Endometrium (tissue), 2 donors: ENCODE data around the gene PDK4.
"Not testable (repeated sequence)": the region's sequence is repeated elsewhere in the genome, so short reads cannot be mapped to it uniquely, and the experiment has no call there.

Experiments used
- FAIRE-seq: peaks from 2 replicates; lab custom pipeline; 2012; peaks lifted over from hg19 to GRCh38; lab: Jason Lieb, UNC
- donor health status: control.
- donor health status: control.

PDK4 gene

GRCh38 chr7:95569720-95570119 is 26.6 kb downstream of the PDK4 start:
- FAIRE-seq: no peak

- no peak for FAIRE-seq
These were observed 35.6 kb downstream of the PDK4 start for GRCh38 chr7:95560674-95561073.

GRCh38 chr7:95558864-95559263 is 37.5 kb downstream of the PDK4 start:
- no peak for FAIRE-seq

- no peak for FAIRE-seq
These were observed 39.5 kb downstream of the PDK4 start for GRCh38 chr7:95556777-95557176.

GRCh38 chr7:95553939-95554338 is 42.4 kb downstream of the PDK4 start:
- no peak for FAIRE-seq

- not testable (repeated sequence) for FAIRE-seq
These were observed 44.0 kb downstream of the PDK4 start for GRCh38 chr7:95552010-95552926.

GRCh38 chr7:95550546-95550945 is 45.8 kb downstream of the PDK4 start:
- no peak for FAIRE-seq

GRCh38 chr7:95549818-95550529 is 46.3 kb downstream of the PDK4 start:
- no peak for FAIRE-seq

GRCh38 chr7:95547361-95548348 is 48.7 kb downstream of the PDK4 start:
- FAIRE-seq: no peak

- FAIRE-seq: no peak
These were observed 49.7 kb downstream of the PDK4 start for GRCh38 chr7:95546647-95547046.

GRCh38 chr7:95545673-95546072 is 50.6 kb downstream of the PDK4 start:
- no peak for FAIRE-seq

GRCh38 chr7:95545007-95545615 is 51.2 kb downstream of the PDK4 start:
- peak; percentile 26 for FAIRE-seq

GRCh38 chr7:95544171-95544570 is 52.1 kb downstream of the PDK4 start:
- no peak for FAIRE-seq

- no peak for FAIRE-seq
These were observed 53.0 kb downstream of the PDK4 start for GRCh38 chr7:95543312-95543711.

GRCh38 chr7:95540366-95540765 is 56.0 kb downstream of the PDK4 start:
- FAIRE-seq: no peak

GRCh38 chr7:95539426-95539825 is 56.9 kb downstream of the PDK4 start:
- FAIRE-seq: no peak

GRCh38 chr7:95537468-95537867 is 58.8 kb downstream of the PDK4 start:
- FAIRE-seq: no peak

- FAIRE-seq: no peak
These were observed 59.5 kb downstream of the PDK4 start for GRCh38 chr7:95536656-95537311.

GRCh38 chr7:95535662-95536061 is 60.7 kb downstream of the PDK4 start:
- FAIRE-seq: no peak

GRCh38 chr7:95534796-95535195 is 61.5 kb downstream of the PDK4 start:
- no peak for FAIRE-seq
